Suprapubic skin (tissue), 4 donors: ENCODE data around the gene GALNT3.

Source experiments
- CTCF ChIP-seq, 2 donors: fragments of 200-600 bp in 1 of 2; fragments of 450-650 bp in 1 of 2; sonication (generic) in 1 of 2; IDR thresholded peaks; one replicate each; pipeline ENCODE4 v1.5.1; 2016 to 2019; ENCODE audit warnings: antibody characterized with exemption in 2 of 2, mild to moderate bottlenecking in 1 of 2, moderate library complexity in 1 of 2
- EP300 ChIP-seq: sonication (generic); formaldehyde crosslinking; IDR thresholded peaks from one replicate; pipeline ENCODE4 v1.6.1; 2017; ENCODE audit warnings: antibody characterized with exemption
- POLR2A ChIP-seq, 2 donors: fragments of 450-650 bp; IDR thresholded peaks; one replicate each; pipeline ENCODE4 v1.6.1; 2017; ENCODE audit warnings: antibody characterized with exemption in 2 of 2, mild to moderate bottlenecking in 2 of 2, moderate library complexity in 2 of 2
- POLR2AphosphoS5 ChIP-seq, 3 donors: sonication (generic); formaldehyde crosslinking; IDR thresholded peaks; one replicate each; pipeline ENCODE4 v1.6.1; 2017; ENCODE audit warnings: antibody characterized with exemption in 3 of 3

- TF ChIP-seq POLR2AphosphoS5 (IDR thresholded peaks at IDR 0.05) (no peak), CTCF (IDR thresholded peaks at IDR 0.05) (no peak), POLR2A (IDR thresholded peaks at IDR 0.05) (no peak), EP300 (no peak)
These were observed 2.5 kb downstream of the GALNT3 start for GRCh38 chr2:165791421-165792103.
